Activated naive CD4-positive, alpha-beta T cell treated with anti-CD3 and anti-CD28 coated beads, Interleukin-2, amount 10 ng/mL, durations not matched to agents 7 days and 5 days (primary cell): ENCODE data around the gene KIAA1210.

ENCODE experiments used
- CTCF ChIA-PET: fragments of 350-600 bp; sonication (Branson Sonifier 250); formaldehyde crosslinking; loops from one replicate; lab custom pipeline; 2021; ENCODE audit warnings: antibody characterized with exemption; lab: Charles Lee
- DNase-seq: peaks from one replicate; pipeline ENCODE4 v3.0.0-alpha.2; 2020
- H3K27ac Mint-ChIP-seq: one replicate; pipeline ENCODE4 v1.8.0; 2021; ENCODE audit warnings: mild to moderate bottlenecking, moderate library complexity, mixed read lengths
- H3K27me3 Mint-ChIP-seq: one replicate; pipeline ENCODE4 v1.8.0; 2021; ENCODE audit warnings: mild to moderate bottlenecking, mixed read lengths
- H3K36me3 Mint-ChIP-seq: one replicate; pipeline ENCODE4 v1.8.0; 2021; ENCODE audit warnings: mixed read lengths
- H3K4me1 Mint-ChIP-seq: one replicate; pipeline ENCODE4 v1.8.0; 2021; ENCODE audit warnings: mixed read lengths
- H3K4me3 Mint-ChIP-seq: one replicate; pipeline ENCODE4 v1.8.0; 2021; ENCODE audit warnings: mild to moderate bottlenecking, moderate library complexity, mixed read lengths
- H3K9me3 Mint-ChIP-seq: one replicate; pipeline ENCODE4 v1.8.0; 2021; ENCODE audit warnings: mixed read lengths

KIAA1210 gene

DNA sequence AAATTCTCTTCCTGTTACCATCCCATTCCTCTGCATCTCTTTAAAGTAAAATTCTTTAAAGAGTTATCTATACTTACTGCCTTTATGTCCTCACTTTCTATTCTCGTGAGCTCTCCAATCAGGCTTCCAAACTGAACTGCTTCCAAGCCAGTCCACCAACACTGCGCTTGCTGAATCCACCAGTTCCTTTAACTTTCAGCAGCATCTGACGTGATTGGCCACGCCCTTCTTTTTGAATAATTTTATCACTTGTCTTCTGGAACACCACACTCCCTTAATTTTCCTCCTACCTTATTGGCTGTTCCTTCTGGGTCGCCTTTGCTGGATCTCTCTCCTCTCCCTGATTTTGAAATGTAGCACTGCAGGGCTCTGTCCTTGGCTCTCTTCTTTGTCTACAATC, at the start of gene KIAA1210:
Gene KIAA1210, minus strand, starts transcription at position 163 of the 400 bp plus-strand sequence. CDS start 4,170 bp downstream, outside the sequence.
- no peaks in the 10 kb centered on the region for H3K36me3 Mint-ChIP-seq
- no peaks in the 10 kb centered on the region for H3K9me3 Mint-ChIP-seq
- no peak within 1 kb of the TSS for H3K4me3 Mint-ChIP-seq
- H3K27ac Mint-ChIP-seq: no peak within 1 kb of the TSS
- CTCF ChIA-PET: no interaction called here
- no peaks in the 10 kb centered on the region for H3K27me3 Mint-ChIP-seq
- no peaks in the 10 kb centered on the region for H3K4me1 Mint-ChIP-seq
- no peak for DNase-seq

DNA sequence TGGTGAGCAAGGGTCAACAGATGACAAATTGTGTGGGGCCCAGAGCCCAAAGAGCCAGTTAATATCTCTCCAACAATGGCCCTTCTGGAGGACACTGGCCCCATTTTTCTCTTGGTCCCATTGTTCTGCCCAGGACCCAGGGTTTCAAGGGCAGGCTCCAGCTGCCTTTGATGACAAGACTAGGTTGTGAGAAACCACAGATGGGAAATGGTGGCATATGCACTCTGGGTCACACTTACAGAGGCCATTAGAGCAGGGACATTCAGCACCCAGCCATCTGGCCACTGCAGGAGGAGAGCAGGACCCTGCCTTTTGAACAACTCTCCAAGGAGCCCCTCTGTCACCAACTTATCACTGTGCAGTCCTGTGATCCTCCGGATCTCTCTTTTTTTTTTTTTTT, 49.7 kb upstream of the KIAA1210 start:
- H3K4me3 Mint-ChIP-seq: no peak overlapping the region
- CTCF ChIA-PET: no interaction called here
- no peaks in the 10 kb centered on the region for H3K36me3 Mint-ChIP-seq

DNA sequence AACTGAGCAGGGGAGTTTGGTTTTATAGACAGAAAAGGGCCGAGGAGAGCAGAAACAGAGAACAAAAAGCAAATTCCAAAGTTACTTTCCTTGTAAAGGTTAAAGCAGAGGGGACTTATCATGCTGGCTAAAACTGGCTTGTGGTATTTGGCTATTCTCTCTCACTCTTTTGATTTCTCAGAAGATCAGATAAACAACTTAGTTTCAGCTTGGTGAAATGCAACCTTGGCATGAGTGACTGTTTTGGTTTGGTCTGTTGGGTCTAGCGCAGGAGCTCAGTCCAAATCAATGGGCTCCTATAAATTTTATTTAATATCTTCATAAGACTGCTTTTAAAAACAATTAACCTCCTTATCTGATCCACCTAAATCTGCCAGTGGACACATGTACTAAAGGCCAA, 47.3 kb upstream of the KIAA1210 start:
- H3K27me3 Mint-ChIP-seq: no peaks in the 10 kb centered on the region
- H3K27ac Mint-ChIP-seq: no peak overlapping the region
- H3K36me3 Mint-ChIP-seq: no peaks in the 10 kb centered on the region
- no peaks in the 10 kb centered on the region for H3K9me3 Mint-ChIP-seq
- DNase-seq: no peak
- no peaks in the 10 kb centered on the region for H3K4me1 Mint-ChIP-seq
- CTCF ChIA-PET: no interaction called here
- no peak overlapping the region for H3K4me3 Mint-ChIP-seq

More for the DNA sequence above, 49.7 kb upstream of the KIAA1210 start:
- no peak overlapping the region for H3K27ac Mint-ChIP-seq
- H3K4me1 Mint-ChIP-seq: no peaks in the 10 kb centered on the region
- H3K9me3 Mint-ChIP-seq: no peaks in the 10 kb centered on the region
- H3K27me3 Mint-ChIP-seq: no peaks in the 10 kb centered on the region
- no peak for DNase-seq

DNA sequence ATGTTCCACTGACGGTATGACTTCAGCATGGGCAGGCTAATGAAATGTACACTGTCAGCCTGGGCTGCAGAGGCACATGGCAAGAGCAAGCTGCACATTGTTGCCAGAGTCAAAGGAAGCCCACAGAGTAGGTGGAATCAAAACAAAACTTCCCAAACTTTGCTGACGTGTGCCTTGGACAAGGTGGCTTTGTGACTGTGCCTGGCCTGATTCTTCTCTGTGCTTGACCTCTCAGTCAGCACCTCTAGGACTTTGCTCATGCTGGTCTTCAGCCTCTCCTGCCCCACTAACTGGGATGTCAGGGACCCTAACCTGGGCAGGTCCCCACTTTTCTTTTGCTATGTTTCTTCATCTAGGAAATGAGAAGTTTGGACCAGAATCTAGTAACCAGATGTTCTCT, 40.5 kb upstream of the KIAA1210 start:
- H3K27me3 Mint-ChIP-seq: peaks cover 3% of the 10 kb centered on the region
- no peak overlapping the region for H3K27ac Mint-ChIP-seq
- CTCF ChIA-PET: no interaction called here
- DNase-seq: no peak
- no peaks in the 10 kb centered on the region for H3K4me1 Mint-ChIP-seq
- no peaks in the 10 kb centered on the region for H3K9me3 Mint-ChIP-seq
- H3K4me3 Mint-ChIP-seq: no peak overlapping the region
- no peaks in the 10 kb centered on the region for H3K36me3 Mint-ChIP-seq

DNA sequence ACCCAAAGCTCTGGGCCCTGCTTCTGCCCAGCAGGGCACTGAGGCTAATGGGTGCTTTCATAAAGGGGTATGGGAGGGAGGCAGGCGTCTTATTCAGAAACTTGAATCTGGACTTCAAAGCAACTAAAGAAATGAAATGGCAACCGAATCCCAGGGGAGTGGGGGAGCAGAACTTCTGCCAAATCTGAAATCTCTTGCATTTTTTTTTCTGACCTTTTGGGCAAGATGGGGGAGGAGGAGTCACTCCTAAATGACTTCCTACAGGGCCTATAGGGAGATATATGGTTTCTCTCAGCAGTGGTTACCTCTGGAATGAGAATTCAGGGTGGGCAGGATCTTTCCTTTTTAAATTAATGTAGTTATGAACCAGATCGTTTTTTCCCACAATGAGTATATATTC, 30.6 kb upstream of the KIAA1210 start:
- Mint-ChIP-seq H3K9me3 (no peaks in the 10 kb centered on the region), H3K4me3 (no peak overlapping the region), H3K4me1 (no peaks in the 10 kb centered on the region), H3K27me3 (peaks cover 14% of the 10 kb centered on the region), H3K27ac (no peak overlapping the region), H3K36me3 (no peaks in the 10 kb centered on the region)
- no peak for DNase-seq
- CTCF ChIA-PET: no interaction called here

DNA sequence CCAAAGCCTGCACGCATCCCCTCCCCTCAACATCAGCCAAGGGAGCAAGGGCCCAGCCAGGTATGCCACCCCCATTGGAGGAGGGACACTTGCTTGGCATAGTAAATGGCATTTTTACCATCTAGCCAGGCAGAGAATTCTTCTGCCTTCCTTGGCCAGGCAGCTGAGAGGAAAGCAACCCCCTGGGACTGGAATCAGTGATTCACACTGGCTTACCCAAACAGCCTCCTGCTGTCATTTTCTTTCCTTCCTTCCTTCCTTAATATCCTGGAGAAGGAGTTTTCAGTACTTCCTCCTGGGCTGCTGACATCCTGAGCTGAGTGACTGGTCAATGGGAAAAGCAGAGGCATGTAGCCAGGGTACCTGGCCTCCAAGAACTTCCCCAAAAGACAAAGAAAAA, 28.6 kb upstream of the KIAA1210 start:
- Mint-ChIP-seq H3K36me3 (no peaks in the 10 kb centered on the region), H3K27ac (no peak overlapping the region), H3K4me1 (no peaks in the 10 kb centered on the region), H3K9me3 (no peaks in the 10 kb centered on the region), H3K27me3 (peaks cover 14% of the 10 kb centered on the region), H3K4me3 (no peak overlapping the region)
- DNase-seq: no peak
- CTCF ChIA-PET: no interaction called here

DNA sequence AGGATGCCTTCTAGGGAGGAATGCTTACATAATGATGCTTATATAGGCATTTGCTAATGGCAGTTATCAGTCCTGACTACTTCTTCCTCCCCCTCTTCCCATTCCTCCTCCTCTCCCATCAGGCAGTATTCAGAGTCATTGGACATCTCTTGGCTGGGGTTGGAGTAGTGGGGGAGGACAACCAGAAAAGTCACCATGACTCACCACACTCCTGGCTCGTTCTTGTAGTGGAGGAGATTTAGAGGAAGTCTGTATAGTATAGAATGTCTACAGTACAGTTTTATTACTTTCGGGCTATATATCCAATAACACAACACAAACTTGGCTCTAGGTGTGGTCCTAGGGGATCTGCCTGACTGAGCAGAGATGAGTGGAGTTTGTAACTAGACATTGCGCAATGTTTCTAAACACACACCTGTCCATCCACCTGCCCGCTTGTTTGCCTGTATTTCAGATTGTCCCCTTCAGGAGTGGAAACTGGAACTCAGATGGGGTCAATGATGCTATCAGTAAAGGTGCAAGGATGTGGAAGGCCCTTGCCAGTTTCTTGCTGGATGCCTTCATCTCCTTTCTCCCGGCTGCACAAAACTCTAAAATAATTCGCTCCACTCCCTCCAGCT, 27.9 kb upstream of the KIAA1210 start:
- no peak overlapping the region for H3K27ac Mint-ChIP-seq
- no peaks in the 10 kb centered on the region for H3K9me3 Mint-ChIP-seq
- DNase-seq: no peak
- no peak overlapping the region for H3K4me3 Mint-ChIP-seq
- no peaks in the 10 kb centered on the region for H3K4me1 Mint-ChIP-seq
- H3K36me3 Mint-ChIP-seq: no peaks in the 10 kb centered on the region
- CTCF ChIA-PET: no interaction called here
- peaks cover 21% of the 10 kb centered on the region for H3K27me3 Mint-ChIP-seq

DNA sequence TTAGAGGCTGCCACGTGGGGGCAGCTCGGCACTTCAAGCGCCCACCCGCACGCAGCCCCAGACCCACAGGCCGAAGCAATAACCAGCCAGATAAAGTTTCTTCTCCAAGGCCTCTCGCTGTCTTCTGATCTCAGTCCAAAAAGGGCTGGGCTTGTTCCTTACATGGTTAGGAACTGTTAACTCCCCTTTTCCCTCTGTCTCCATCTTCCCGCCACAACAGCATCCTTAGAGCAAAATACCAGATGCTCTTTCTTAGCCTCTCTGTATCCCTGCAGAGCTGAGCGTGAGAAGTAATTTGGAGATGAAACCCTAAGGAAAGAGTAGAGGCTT, 23.4 kb upstream of the KIAA1210 start:
- Mint-ChIP-seq H3K4me3 (no peak overlapping the region), H3K27ac (no peak overlapping the region), H3K9me3 (no peaks in the 10 kb centered on the region), H3K4me1 (no peaks in the 10 kb centered on the region), H3K36me3 (no peaks in the 10 kb centered on the region), H3K27me3 (peaks cover 23% of the 10 kb centered on the region)
- CTCF ChIA-PET: no interaction called here
- no peak for DNase-seq

DNA sequence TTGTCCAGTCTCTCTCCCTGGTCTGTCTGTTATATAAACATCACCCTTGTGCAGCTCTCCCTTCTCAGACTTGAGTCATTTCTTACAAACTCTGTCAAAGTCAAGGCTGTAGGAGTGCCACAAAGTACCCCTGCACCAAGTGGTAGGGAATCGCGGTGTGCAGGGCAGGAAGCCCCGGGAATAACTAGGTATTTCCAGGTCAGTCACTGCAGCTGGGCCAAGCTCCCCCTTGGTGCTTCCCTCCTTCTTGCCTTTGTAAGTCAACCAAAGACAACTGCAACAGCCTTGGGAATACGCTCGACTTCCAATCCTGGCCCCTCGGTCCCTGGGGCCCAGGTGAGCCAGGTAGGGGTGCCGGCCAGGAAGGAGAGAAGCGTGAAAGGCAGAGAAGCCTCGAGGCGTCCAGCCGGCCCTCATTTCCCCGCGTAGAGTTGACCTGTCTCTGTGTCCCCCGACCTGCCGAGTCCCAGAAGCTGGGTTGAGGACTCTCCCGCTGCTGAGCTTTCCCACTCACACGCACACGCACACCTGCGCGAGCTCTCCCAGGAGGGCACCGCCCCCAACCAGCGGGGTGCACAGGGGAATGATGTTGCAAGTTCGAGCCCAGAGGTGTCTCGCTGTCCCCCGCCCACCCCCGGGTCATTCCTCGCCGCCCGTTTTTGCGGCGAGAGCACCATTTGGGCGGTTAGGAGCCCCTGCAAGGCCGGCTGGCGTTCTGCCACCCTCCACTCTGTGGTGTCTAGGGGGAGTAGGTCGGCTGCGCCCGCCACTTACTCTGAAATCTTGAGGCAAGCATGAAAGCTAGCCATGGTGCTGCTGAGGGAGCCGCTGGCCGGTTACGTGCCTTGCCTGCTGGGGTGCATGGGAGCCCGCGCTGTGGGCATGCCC, 22.8 kb upstream of the KIAA1210 start:
- DNase-seq: no peak
- no peak overlapping the region for H3K27ac Mint-ChIP-seq
- H3K4me1 Mint-ChIP-seq: no peaks in the 10 kb centered on the region
- H3K9me3 Mint-ChIP-seq: no peaks in the 10 kb centered on the region
- CTCF ChIA-PET: no interaction called here
- no peak overlapping the region for H3K4me3 Mint-ChIP-seq
- H3K27me3 Mint-ChIP-seq: peaks cover 23% of the 10 kb centered on the region
- H3K36me3 Mint-ChIP-seq: no peaks in the 10 kb centered on the region

DNA sequence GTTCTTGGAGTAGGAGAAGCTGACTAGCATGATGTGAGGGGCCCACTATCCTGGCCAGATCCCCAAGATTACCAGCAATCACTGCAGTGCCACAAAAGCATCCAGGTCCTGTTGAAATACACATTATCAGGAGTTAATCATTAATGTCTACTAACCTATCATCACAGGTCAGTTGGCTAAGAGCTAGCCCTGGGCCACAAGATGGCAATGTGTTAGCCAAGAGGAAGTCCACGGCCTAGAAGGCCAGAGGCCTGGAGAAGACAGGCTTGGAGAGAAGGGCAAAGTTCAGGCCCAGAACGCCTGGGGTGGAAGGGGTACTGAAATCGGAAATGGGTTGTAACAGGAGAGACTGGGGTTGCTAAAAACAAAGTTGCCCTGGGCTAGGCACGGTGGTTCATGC, 19.9 kb upstream of the KIAA1210 start:
- no peak for DNase-seq
- Mint-ChIP-seq H3K27me3 (peaks cover 19% of the 10 kb centered on the region), H3K36me3 (no peaks in the 10 kb centered on the region), H3K4me3 (no peak overlapping the region), H3K27ac (no peak overlapping the region), H3K9me3 (no peaks in the 10 kb centered on the region), H3K4me1 (no peaks in the 10 kb centered on the region)
- CTCF ChIA-PET: no interaction called here

DNA sequence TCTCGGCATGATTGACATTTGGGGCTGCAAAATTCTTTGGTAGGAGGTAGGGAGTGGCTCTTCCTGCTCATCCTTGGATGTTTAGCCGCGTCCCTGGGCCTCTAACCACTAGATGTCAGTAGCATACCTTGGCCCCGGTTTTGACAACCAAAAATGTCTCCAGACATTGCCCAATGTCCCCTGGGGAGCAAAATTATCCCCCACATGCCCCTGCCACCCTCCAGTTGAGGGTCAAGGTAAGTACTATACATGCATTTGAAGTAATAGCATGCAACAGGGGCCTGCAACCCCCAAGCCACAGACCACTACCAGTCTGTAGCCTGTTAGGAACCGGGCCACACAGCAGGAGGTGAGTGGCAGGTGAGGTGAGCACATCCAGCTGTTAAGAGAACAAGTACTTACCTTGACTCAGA, 17.6 kb upstream of the KIAA1210 start:
- Mint-ChIP-seq H3K4me3 (no peak overlapping the region), H3K27me3 (peaks cover 8% of the 10 kb centered on the region), H3K36me3 (no peaks in the 10 kb centered on the region), H3K27ac (no peak overlapping the region), H3K9me3 (no peaks in the 10 kb centered on the region), H3K4me1 (no peaks in the 10 kb centered on the region)
- CTCF ChIA-PET: no interaction called here
- peak; percentile 19 for DNase-seq

DNA sequence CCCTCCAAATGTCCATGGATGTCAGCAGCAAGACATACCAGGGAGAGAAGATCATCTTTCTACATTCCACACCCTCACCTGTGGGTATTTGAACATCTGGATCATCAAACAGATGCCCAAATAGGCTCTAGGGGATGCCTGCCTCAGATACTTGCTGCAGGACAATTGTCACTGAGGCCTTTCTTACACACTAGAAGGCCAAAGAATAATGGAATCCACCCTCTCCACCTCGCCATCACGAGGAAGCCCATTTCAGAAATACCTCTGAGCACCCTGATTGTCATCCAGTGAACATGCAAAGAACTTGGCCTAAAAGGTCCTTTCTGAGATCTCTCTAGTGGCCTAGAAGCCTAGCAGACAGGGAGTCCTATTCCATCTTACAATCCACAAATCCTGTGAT, 6.9 kb upstream of the KIAA1210 start:
- Mint-ChIP-seq H3K36me3 (no peaks in the 10 kb centered on the region), H3K9me3 (no peaks in the 10 kb centered on the region), H3K27me3 (peaks cover 13% of the 10 kb centered on the region), H3K4me3 (no peak overlapping the region), H3K27ac (no peak overlapping the region), H3K4me1 (no peaks in the 10 kb centered on the region)
- no peak for DNase-seq
- CTCF ChIA-PET: no interaction called here

DNA sequence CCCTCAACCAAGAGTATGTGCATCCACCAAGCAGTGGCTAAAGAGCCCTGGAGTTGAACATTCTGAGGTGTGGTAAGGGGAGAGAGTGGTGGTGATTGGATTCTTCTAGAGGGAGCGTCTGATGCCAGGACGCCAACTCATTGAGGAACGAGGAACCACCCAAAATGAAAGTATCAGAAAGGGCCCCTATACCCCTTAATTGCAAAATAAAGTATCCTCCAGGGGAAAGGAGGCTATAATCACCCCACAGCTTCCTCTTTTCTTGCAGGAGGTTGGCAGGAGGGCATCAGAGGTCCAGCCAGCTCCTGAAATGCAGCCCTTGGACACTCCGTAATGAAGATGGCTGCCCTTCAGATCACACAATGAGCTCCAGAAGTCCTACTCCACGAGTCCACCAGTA, 5.3 kb upstream of the KIAA1210 start:
- Mint-ChIP-seq H3K4me3 (no peak overlapping the region), H3K36me3 (no peaks in the 10 kb centered on the region), H3K27me3 (peaks cover 13% of the 10 kb centered on the region), H3K4me1 (no peaks in the 10 kb centered on the region), H3K27ac (no peak overlapping the region), H3K9me3 (no peaks in the 10 kb centered on the region)
- CTCF ChIA-PET: no interaction called here
- DNase-seq: no peak

DNA sequence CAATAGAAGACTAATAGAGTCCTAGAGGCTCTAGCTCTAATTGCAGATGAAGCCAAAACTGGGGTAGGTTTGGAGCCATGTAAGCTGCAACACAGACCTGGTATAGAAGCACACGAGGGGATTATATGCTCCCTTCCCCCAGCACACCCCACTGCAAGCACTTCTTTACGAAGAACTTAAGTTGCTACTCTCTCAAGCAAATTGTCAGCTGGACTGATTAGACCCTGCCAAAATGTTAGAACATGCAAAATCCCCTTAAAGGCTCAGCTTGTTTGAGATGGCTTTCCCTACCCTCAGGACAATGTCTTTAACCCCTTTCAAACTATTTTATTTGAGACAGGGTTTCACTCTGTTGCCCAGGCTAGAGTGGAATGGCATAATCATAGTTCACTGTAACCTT, 4.7 kb upstream of the KIAA1210 start:
- Mint-ChIP-seq H3K4me3 (no peak overlapping the region), H3K36me3 (no peaks in the 10 kb centered on the region), H3K27me3 (peaks cover 13% of the 10 kb centered on the region), H3K4me1 (no peaks in the 10 kb centered on the region), H3K27ac (no peak overlapping the region), H3K9me3 (no peaks in the 10 kb centered on the region)
- CTCF ChIA-PET: no interaction called here
- DNase-seq: no peak

DNA sequence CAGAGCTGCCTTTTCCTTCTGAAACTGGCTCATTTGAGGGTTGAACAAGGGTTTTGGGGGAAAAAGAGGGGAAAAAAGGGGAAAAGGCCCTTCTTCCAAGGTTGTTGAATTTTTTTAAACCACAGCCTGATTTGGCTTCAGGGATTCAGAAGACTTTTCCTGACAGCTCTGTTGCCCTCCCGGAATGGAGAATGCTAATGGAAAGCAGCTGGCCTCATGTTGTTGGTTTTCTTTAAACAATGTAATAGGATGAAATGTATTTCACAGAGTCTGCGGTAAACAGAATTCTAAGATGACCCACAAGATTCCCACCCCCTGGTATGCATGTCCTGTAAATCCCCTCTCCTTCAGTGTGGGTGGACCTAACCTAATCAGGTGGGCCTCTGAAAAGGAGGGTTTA, 3.3 kb upstream of the KIAA1210 start:
- no peak overlapping the region for H3K4me3 Mint-ChIP-seq
- no peaks in the 10 kb centered on the region for H3K9me3 Mint-ChIP-seq
- CTCF ChIA-PET: no interaction called here
- no peaks in the 10 kb centered on the region for H3K4me1 Mint-ChIP-seq
- no peak for DNase-seq
- no peak overlapping the region for H3K27ac Mint-ChIP-seq
- H3K36me3 Mint-ChIP-seq: no peaks in the 10 kb centered on the region
- H3K27me3 Mint-ChIP-seq: peaks cover 9% of the 10 kb centered on the region
